K562 (cell line): ENCODE measurements around the gene GPM6B. TPM values are rescaled to one million over a fixed set of nuclear protein-coding genes. Genes with fewer than 3 reads are reported as not detected.
A peak's percentile ranks its signal among the peaks of the same experiment; 100 is the strongest.

ENCODE experiments used
- CREM ChIP-seq: IDR thresholded peaks from 2 replicates; pipeline ENCODE4 v1.6.1; 2014; ENCODE audit warnings: antibody characterized with exemption, low read depth
- HNRNPH1 ChIP-seq: fragments of 200-400 bp; formaldehyde crosslinking; optimal IDR thresholded peaks from 2 replicates; pipeline ENCODE3; 2017; ENCODE audit warnings: low read depth, mild to moderate bottlenecking, low read length, moderate library complexity
- HSF4 ChIP-seq: fragments of 250-450 bp; sonication (Bioruptor Pico); IDR thresholded peaks from 2 replicates; pipeline ENCODE4 v2.1.2; 2022; ENCODE audit warnings: mild to moderate bottlenecking, moderate library complexity, borderline replicate concordance
- LCOR ChIP-seq: sonication (generic); formaldehyde crosslinking; IDR thresholded peaks from 2 replicates; pipeline ENCODE4 v1.8.0; 2022; ENCODE audit warnings: mild to moderate bottlenecking, missing genetic modification reagents
- NR3C1 ChIP-seq: sonication (generic); formaldehyde crosslinking; IDR thresholded peaks from 2 replicates; pipeline ENCODE4 v1.8.1; 2022; ENCODE audit warnings: missing genetic modification reagents
- PHF8 ChIP-seq: fragments of 200-600 bp; sonication (generic); IDR thresholded peaks from 2 replicates; pipeline ENCODE4 v1.6.1; 2012; ENCODE audit warnings: mixed run types, mild to moderate bottlenecking, inconsistent platforms, low read length, moderate library complexity, borderline replicate concordance
- SRF ChIP-seq, 2 experiments: fragments of 250-450, 450-650 bp in 1 of 2; sonication (Bioruptor Pico) in 1 of 2; sonication (generic) in 1 of 2; formaldehyde crosslinking; IDR thresholded peaks; 2 replicates each; pipeline versions ENCODE4 v1.5.0 to v1.5.1; 2020 to 2022; ENCODE audit warnings: mild to moderate bottlenecking in 1 of 2, missing genetic modification reagents in 1 of 2
- STAT5B ChIP-seq: fragments of 250-450 bp; sonication (Bioruptor Pico); IDR thresholded peaks from 2 replicates; pipeline ENCODE4 v1.8.0; 2021; ENCODE audit warnings: mild to moderate bottlenecking, inconsistent platforms
- TCF7L2 ChIP-seq: fragments of 150-350 bp; IDR thresholded peaks from 2 replicates; pipeline ENCODE4 v1.6.1; 2016; ENCODE audit warnings: low read depth, mild to moderate bottlenecking, low read length, moderate library complexity
- ZFP36 ChIP-seq: fragments of 150-350 bp; IDR thresholded peaks from 2 replicates; pipeline ENCODE4 v1.6.1; 2018; ENCODE audit warnings: low read length, low read depth; ENCODE audit not compliant: partially characterized antibody
- ZNF324 ChIP-seq: fragments of 250-450 bp; sonication (Bioruptor Pico); IDR thresholded peaks from 2 replicates; pipeline ENCODE4 v1.4.0; 2020; ENCODE audit warnings: mild to moderate bottlenecking
- ZNF561 ChIP-seq: fragments of 450-650 bp; formaldehyde crosslinking; conservative IDR thresholded peaks from 2 replicates; pipeline ENCODE4 v1.4.0; 2020; ENCODE audit warnings: mild to moderate bottlenecking, moderate library complexity
- polyA plus RNA-seq, 8 experiments: library from polyadenylated mRNA; depleted of rRNA in 4 of 8; stranded (reverse) in 5 of 8; unstranded in 3 of 8; fragments of >200 nt; fragmentation: Nextera tagmentation in 2 of 8; fragmentation: Illumina TruSeq in 1 of 8; extraction: Ambion mirVana in 2 of 8; extraction: Trizol in 1 of 8; gene quantifications; 2 replicates each; pipeline versions ENCODE4 v1.2.1 to v1.2.3, GENCODE V29; 2011 to 2014; ENCODE audit warnings: inconsistent platforms in 1 of 8, missing spikeins in 1 of 8
- total RNA-seq, 7 experiments: library from RNA; depleted of rRNA in 6 of 7; stranded (reverse); fragments of >200 nt in 6 of 7; fragmentation: Illumina TruSeq in 2 of 7; extraction: Trizol in 2 of 7; gene quantifications; 2 replicates each; pipeline versions ENCODE4 v1.2.1 to v1.2.3, GENCODE V29; 2011 to 2021; ENCODE audit warnings: low replicate concordance in 1 of 7
- TF ChIP-seq, protein P1 (sequence below): fragments of 450-650 bp; IDR thresholded peaks from 2 replicates; pipeline ENCODE4 v1.6.1; 2016; ENCODE audit warnings: borderline replicate concordance
- TF ChIP-seq, protein P2 (sequence below): fragments of 450-650 bp; IDR thresholded peaks from 2 replicates; pipeline ENCODE4 v1.6.1; 2016; ENCODE audit warnings: mild to moderate bottlenecking, moderate library complexity

The GPM6B gene
- total and polyA plus RNA-seq, 9 of the 15 experiments (the other 6 are each of a cell fraction or from before 2014, with no cell fraction given), result 0.14 to 0.32 TPM; not detected in 7

DNA sequence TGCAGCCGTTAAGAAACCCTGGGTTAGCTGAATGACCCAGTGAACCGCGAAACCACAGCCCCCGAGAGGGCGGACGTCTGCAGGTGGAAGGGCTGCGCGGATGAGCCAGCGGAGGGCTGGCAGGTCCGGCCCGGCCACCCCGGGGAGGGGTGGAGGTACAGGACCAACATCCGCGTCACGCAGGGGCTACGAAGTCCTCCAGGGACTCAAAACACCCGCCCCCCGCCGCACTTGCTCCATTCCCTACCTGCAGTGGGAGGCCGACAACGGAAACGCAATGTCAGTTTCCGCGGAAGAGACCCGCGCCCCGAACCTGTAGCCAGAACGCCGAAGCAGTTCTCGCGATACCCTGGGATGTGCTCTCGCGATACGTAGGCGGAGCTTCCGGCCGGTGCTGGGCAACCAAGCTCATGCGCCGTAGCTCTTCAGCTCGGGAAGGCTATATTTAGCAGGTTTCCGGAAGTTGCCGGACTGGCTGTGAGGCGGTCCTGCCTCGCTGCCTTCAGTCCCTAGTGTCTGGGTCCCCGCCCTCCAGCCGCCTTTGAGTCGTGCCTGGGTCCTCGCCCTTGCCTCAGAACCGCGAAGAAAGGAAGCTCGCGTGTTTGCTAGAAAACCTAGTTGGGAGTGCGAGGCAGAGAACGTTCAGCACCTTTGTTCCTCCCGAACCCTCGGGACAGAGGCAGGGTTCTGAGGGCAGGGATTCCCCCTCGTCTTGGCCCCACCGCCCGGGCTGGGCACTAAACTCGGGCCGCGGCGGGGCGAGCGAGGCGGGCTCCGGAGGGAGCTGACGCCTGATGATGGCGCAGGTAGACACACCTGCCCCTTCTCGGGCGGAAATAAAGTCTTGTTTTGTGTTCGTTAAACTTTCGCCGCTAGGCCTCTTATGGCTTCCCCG lies 82.4 kb downstream of the GPM6B start, which contains the start of the genes OFD1 and TRAPPC2 (continued):
- TF ChIP-seq, protein P1, sequence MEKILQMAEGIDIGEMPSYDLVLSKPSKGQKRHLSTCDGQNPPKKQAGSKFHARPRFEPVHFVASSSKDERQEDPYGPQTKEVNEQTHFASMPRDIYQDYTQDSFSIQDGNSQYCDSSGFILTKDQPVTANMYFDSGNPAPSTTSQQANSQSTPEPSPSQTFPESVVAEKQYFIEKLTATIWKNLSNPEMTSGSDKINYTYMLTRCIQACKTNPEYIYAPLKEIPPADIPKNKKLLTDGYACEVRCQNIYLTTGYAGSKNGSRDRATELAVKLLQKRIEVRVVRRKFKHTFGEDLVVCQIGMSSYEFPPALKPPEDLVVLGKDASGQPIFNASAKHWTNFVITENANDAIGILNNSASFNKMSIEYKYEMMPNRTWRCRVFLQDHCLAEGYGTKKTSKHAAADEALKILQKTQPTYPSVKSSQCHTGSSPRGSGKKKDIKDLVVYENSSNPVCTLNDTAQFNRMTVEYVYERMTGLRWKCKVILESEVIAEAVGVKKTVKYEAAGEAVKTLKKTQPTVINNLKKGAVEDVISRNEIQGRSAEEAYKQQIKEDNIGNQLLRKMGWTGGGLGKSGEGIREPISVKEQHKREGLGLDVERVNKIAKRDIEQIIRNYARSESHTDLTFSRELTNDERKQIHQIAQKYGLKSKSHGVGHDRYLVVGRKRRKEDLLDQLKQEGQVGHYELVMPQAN, result peak; percentile 73; the same call in 1 of the 2 replicates
- TF ChIP-seq ZFP36 (peak; percentile 52), HSF4 (no peak), ZNF561 (CRISPR knock-in tag) (no peak), ZNF324 (no peak), CREM (peak; percentile 79), TCF7L2 (no peak), LCOR (CRISPR knock-in tag) (peak; percentile 72; the same call in 1 of the 2 replicates), STAT5B (no peak), NR3C1 (CRISPR knock-in tag) (no peak), SRF (CRISPR knock-in tag; IDR thresholded peaks at IDR 0.05) (peak; percentile 83 to 99; a peak in 3 of 4 replicates), HNRNPH1 (no peak), PHF8 (peak; percentile 81; the same call in 1 of the 2 replicates)
- TF ChIP-seq, protein P2, sequence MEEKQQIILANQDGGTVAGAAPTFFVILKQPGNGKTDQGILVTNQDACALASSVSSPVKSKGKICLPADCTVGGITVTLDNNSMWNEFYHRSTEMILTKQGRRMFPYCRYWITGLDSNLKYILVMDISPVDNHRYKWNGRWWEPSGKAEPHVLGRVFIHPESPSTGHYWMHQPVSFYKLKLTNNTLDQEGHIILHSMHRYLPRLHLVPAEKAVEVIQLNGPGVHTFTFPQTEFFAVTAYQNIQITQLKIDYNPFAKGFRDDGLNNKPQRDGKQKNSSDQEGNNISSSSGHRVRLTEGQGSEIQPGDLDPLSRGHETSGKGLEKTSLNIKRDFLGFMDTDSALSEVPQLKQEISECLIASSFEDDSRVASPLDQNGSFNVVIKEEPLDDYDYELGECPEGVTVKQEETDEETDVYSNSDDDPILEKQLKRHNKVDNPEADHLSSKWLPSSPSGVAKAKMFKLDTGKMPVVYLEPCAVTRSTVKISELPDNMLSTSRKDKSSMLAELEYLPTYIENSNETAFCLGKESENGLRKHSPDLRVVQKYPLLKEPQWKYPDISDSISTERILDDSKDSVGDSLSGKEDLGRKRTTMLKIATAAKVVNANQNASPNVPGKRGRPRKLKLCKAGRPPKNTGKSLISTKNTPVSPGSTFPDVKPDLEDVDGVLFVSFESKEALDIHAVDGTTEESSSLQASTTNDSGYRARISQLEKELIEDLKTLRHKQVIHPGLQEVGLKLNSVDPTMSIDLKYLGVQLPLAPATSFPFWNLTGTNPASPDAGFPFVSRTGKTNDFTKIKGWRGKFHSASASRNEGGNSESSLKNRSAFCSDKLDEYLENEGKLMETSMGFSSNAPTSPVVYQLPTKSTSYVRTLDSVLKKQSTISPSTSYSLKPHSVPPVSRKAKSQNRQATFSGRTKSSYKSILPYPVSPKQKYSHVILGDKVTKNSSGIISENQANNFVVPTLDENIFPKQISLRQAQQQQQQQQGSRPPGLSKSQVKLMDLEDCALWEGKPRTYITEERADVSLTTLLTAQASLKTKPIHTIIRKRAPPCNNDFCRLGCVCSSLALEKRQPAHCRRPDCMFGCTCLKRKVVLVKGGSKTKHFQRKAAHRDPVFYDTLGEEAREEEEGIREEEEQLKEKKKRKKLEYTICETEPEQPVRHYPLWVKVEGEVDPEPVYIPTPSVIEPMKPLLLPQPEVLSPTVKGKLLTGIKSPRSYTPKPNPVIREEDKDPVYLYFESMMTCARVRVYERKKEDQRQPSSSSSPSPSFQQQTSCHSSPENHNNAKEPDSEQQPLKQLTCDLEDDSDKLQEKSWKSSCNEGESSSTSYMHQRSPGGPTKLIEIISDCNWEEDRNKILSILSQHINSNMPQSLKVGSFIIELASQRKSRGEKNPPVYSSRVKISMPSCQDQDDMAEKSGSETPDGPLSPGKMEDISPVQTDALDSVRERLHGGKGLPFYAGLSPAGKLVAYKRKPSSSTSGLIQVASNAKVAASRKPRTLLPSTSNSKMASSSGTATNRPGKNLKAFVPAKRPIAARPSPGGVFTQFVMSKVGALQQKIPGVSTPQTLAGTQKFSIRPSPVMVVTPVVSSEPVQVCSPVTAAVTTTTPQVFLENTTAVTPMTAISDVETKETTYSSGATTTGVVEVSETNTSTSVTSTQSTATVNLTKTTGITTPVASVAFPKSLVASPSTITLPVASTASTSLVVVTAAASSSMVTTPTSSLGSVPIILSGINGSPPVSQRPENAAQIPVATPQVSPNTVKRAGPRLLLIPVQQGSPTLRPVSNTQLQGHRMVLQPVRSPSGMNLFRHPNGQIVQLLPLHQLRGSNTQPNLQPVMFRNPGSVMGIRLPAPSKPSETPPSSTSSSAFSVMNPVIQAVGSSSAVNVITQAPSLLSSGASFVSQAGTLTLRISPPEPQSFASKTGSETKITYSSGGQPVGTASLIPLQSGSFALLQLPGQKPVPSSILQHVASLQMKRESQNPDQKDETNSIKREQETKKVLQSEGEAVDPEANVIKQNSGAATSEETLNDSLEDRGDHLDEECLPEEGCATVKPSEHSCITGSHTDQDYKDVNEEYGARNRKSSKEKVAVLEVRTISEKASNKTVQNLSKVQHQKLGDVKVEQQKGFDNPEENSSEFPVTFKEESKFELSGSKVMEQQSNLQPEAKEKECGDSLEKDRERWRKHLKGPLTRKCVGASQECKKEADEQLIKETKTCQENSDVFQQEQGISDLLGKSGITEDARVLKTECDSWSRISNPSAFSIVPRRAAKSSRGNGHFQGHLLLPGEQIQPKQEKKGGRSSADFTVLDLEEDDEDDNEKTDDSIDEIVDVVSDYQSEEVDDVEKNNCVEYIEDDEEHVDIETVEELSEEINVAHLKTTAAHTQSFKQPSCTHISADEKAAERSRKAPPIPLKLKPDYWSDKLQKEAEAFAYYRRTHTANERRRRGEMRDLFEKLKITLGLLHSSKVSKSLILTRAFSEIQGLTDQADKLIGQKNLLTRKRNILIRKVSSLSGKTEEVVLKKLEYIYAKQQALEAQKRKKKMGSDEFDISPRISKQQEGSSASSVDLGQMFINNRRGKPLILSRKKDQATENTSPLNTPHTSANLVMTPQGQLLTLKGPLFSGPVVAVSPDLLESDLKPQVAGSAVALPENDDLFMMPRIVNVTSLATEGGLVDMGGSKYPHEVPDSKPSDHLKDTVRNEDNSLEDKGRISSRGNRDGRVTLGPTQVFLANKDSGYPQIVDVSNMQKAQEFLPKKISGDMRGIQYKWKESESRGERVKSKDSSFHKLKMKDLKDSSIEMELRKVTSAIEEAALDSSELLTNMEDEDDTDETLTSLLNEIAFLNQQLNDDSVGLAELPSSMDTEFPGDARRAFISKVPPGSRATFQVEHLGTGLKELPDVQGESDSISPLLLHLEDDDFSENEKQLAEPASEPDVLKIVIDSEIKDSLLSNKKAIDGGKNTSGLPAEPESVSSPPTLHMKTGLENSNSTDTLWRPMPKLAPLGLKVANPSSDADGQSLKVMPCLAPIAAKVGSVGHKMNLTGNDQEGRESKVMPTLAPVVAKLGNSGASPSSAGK, result peak; percentile 77
